ENCODE data around the gene TAOK2.
"Not testable (repeated sequence)": the region's sequence is repeated elsewhere in the genome, so short reads cannot be mapped to it uniquely, and the experiment has no call there.

TAOK2 gene

DNA sequence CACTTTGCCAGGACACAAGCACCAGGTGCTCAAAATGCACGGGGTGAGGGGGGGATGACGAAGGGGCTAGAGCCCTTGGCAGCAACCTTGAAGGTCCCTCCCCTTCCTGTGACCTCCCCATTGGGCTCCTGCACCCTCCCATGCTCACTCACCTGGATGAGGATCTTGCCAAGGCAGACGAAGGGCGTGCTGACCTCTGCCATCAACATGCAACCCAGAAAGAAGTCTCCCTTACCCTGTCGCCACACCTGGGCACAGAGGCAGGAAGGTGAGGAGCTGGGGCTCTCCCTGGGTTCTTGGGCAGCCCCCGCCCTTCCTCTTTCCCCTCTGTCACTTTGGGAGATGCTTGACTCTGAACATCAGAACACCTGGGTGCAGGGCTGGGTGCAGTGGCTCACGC, 51.9 kb downstream of the TAOK2 start:
- DNase-seq = no peak

DNA sequence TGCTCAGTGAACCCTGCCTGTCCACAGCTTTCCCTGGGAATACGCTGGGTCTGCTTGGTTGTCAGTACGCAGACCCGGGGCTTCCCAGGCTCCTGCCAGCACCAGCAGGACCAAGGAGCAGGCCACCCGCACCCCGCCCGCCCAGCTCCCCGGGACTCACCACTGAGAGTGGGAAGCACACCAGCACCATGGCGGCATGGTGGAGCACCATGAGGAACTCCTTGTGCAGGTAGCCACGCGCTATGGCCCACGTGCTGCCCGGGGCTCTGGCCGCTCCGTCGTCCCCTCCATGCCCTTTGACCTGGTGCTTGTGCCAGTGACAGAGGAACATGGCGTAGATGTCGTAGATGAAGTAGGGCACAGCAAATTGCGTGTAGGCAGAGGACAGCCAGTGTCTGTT, 52.8 kb downstream of the TAOK2 start:
- DNase-seq = no peak

DNA sequence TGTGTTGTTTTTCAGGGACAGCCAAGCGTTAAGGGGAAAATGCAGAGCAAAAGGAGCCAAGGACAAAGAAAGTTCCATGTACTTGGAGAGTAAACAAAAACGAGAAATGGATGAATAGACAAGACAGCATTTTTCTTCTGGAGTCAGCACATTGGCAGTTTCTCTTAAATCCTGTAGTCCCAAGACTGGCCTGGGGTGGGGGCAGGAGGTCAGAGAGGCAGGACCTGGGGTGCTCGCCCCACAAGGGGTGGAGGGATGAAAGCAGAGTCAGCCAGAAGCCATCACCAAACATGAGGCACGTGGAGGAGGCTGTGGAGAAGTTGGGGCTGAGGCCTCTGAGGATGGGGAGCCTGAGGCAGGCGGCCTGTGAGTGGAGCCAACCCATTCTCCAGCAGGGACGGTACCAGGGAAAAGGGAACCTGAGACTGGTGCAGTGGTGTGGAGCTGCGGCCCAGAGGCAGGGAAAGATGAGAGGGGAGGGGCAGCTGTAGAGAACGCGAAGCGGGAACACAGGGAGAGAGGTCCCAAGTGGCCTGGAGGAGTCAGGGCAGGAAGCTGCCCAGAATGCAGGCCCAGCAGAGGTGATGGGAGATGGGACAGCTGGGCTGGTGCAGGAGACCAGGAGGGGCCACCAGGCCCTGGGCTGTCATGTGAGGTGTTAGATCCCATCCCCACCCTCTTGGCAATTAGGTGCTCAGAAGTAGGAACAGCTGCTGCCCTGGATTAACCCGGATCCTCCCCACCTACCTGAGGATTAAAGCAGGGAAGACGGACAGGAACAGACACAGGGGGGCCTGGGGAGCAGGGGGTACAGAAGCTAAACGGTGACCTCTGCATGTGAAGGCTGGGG, 54.1 kb downstream of the TAOK2 start:
- no peak for DNase-seq

DNA sequence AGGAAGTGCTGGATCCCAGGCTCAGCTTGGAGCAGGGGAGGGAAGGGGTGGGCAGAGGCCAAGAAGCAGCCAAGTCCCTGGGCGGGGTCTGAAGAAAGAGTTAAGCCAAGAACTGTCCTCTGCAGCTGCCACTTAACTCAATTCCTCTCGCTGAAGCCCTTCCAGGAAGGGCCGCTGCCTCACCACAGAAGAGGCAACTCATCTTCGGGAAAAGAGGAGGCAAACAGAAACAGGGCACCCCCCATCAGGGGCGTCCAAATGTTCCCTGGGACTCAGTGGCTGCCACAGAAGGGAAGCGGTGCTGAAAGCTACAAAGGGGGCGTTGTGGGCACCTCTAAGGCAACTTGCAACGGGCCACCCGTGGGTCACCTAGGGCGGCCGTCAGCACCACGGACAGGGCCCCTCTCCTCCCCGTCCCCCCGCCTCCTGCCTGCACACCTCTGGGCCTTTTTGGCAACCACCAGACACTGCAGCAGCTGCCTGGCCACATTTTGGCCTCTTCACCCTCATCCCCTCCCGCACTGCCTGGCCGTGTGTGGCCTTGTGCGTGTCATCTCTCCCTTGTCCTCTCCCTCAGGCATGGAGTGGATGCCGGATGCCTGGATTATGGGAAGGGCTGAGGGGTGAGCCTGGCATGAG, 54.9 kb downstream of the TAOK2 start:
- peak in 1 of 4 experiments; percentile 9 for DNase-seq

GRCh38 chr16:30030011-30030685, 56.5 kb downstream of the TAOK2 start:
- DNase-seq = no peak

GRCh38 chr16:30030841-30031413, 57.3 kb downstream of the TAOK2 start, which contains the start of gene TLCD3B:
TSS of gene TLCD3B (minus strand) at chr16:30031271. CDS start at chr16:30030527, 744 bp downstream.
- no peak for DNase-seq

GRCh38 chr16:30031477-30031918, 57.8 kb downstream of the TAOK2 start:
- no peak for DNase-seq

DNA sequence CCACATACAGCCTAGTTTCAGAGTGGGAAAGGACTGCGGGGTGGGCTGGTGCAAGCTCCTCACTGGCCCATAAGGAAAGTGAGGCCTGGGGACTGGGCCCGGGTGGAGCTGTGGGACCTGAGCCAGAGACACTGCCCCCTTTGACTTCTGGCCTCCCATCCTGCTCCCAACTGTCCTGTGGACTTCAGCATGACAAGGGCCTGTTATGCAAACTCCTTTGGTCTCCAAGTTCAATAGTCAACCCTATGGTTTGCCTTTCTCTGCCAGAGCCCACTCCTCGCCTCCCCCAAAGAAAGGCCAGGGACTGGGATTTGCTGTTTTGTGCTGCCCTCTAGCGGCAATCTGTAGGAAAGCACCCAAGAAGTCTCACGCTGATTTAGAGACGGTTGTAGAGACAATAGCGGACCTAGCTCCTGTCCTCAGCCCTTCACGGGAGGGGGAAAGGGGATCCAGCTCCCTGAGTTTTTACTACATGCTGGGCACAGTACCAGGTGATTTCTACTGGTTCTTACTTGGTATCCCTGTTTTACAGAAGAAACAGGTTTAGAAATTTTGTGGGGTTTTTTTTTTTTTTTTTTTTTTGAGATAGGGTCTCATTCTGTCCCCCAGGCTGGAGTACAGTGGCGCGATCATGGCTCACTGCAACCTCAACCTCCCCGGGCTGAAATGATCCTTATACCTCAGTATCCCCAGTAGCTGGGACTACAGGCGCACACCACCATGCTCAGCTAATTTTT, 58.6 kb downstream of the TAOK2 start:
- DNase-seq = peak in 3 of 4 experiments; percentile 14 to 36 (median 30)

DNA sequence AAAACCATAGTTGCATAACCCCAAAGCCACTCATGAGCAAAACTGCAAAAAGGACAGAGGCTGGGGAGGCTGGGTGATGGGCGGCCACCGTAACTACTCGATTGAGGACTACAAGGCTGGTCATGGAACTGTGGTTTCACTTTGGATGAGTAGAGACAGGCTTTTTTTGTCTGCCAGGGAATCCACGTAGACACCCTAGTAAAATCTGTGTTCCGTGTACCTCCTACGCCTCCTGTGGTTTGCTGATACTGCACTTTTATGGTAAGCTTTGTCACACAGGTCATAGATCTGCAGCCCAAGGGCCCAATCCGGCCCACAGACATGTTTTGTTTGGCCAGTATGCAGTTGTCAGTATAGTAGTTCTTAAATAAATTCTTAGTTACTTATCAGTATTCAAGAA, 59.6 kb downstream of the TAOK2 start:
- DNase-seq = no peak

DNA sequence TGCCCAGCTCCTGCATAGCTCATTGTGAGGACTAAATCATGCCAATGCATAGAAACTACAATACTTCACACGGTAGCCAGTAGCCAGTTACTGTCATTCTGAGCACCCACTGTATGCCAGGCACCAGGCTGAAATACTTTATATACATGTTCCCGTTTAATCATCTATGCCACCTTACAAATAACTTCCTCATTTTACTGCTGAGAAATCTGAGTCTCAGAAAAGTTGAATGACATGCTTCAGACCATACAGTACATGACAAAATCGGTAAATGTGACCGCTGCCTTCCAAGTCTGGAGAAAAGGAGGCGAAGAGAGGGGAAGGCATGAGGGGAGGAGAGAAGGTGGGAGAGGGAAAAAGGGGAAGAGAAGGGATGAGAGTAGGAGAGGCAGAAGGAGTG, 66.6 kb downstream of the TAOK2 start:
- DNase-seq = no peak

DNA sequence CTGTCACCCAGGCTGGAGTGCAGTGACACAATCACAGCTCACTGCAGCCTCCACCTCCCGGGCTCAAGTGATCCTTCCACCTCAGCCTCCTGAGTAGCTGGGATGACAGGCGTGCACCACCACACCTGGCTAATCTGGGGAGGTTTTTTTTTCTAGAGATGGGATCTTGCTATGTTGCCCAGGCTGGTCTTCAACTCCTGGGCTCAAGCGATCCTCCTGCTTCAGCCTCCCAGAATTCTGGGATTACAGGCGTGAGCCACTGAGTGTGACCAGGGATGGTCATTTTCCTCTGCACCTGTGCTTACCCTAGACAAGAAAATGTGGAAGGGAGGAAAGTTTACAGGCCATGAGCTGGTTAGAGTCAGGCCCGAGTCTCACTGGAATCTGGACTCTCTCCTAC, 67.0 kb downstream of the TAOK2 start:
- DNase-seq = not testable (repeated sequence)

GRCh38 chr16:30041841-30042240, 68.2 kb downstream of the TAOK2 start:
- DNase-seq = no peak
